ENCODE measurements around the gene DNAAF9.
A peak's percentile ranks its signal among the peaks of the same experiment; 100 is the strongest.

The DNAAF9 gene

GRCh38 chr20:3409417-3409816 lies 1.9 kb upstream of the DNAAF9 start:
- no peak for DNase-seq

GRCh38 chr20:3407771-3408637 lies 535 bp upstream of the DNAAF9 start:
- DNase-seq: peak; percentile 42 to 71

GRCh38 chr20:3406481-3407039 lies 909 bp downstream of the DNAAF9 start:
- peak; percentile 9 to 23 for DNase-seq

- DNase-seq: no peak
These were observed 1.6 kb downstream of the DNAAF9 start for GRCh38 chr20:3405696-3406358.

GRCh38 chr20:3405139-3405538 lies 2.3 kb downstream of the DNAAF9 start:
- no peak for DNase-seq

GRCh38 chr20:3404402-3404801 lies 3.1 kb downstream of the DNAAF9 start:
- no peak for DNase-seq

GRCh38 chr20:3403741-3404140 lies 3.7 kb downstream of the DNAAF9 start:
- no peak for DNase-seq

- DNase-seq: no peak
These were observed 5.0 kb downstream of the DNAAF9 start for GRCh38 chr20:3402453-3402852.

- no peak for DNase-seq
These were observed 7.0 kb downstream of the DNAAF9 start for GRCh38 chr20:3400260-3401155.

GRCh38 chr20:3398681-3399252 lies 8.7 kb downstream of the DNAAF9 start:
- no peak for DNase-seq

GRCh38 chr20:3396492-3396891 lies 11.0 kb downstream of the DNAAF9 start:
- no peak for DNase-seq

- DNase-seq: no peak
These were observed 14.7 kb downstream of the DNAAF9 start for GRCh38 chr20:3392756-3393155.

- DNase-seq: no peak
These were observed 16.6 kb downstream of the DNAAF9 start for GRCh38 chr20:3390759-3391425.

GRCh38 chr20:3383878-3384495 lies 23.5 kb downstream of the DNAAF9 start:
- no peak for DNase-seq

GRCh38 chr20:3382836-3383235 lies 24.6 kb downstream of the DNAAF9 start:
- DNase-seq: no peak

GRCh38 chr20:3380228-3381070 lies 27.0 kb downstream of the DNAAF9 start:
- DNase-seq: no peak

- peak in 1 of 2 donors; percentile 17 for DNase-seq
These were observed 29.3 kb downstream of the DNAAF9 start for GRCh38 chr20:3378138-3378537.

GRCh38 chr20:3377644-3378043 lies 29.8 kb downstream of the DNAAF9 start:
- no peak for DNase-seq

GRCh38 chr20:3374296-3374695 lies 33.2 kb downstream of the DNAAF9 start:
- no peak for DNase-seq

GRCh38 chr20:3371754-3372153 lies 35.7 kb downstream of the DNAAF9 start:
- DNase-seq: no peak

GRCh38 chr20:3367089-3367488 lies 40.4 kb downstream of the DNAAF9 start:
- no peak for DNase-seq

Measured in bone marrow (tissue), 2 donors.